ENCODE results near the gene VEGFA.

- TF ChIP-seq CTCF (IDR thresholded peaks at IDR 0.05) (no peak), POLR2A (IDR thresholded peaks at IDR 0.05) (no peak), EP300 (IDR thresholded peaks at IDR 0.05) (no peak)
Measured at GRCh38 chr6:43800746-43801494, 30.9 kb downstream of the VEGFA start.
